ENCODE data around the gene NES. TPM values are rescaled to one million over a fixed set of nuclear protein-coding genes. Genes with fewer than 3 reads are reported as not detected.
"Not testable (repeated sequence)": the region's sequence is repeated elsewhere in the genome, so short reads cannot be mapped to it uniquely, and the experiment has no call there.

NES gene
- total RNA-seq, 4 donors from 2014 or later: 59.9 to 65.3 (median 63.9) TPM

GRCh38 chr1:156639601-156640101 lies 37.6 kb downstream of the NES start:
- DNase-seq (ENCODE audit: low spot score in 2 of 2): no peak
- Histone ChIP-seq H3K4me1 (peaks cover 0 to 14% (median 6%) of the 10 kb centered on the region in 4 donors), H3K4me3 (no peak overlapping the region), H3K9me3 (no peaks in the 10 kb centered on the region), H3K36me3 (no peaks in the 10 kb centered on the region), H3K27ac (no peak overlapping the region), H3K27me3 (peaks cover 0 to 98% of the 10 kb centered on the region in 2 donors)
- TF ChIP-seq CTCF (IDR thresholded peaks at IDR 0.05) (no peak), EP300 (IDR thresholded peaks at IDR 0.05) (no peak), POLR2A (IDR thresholded peaks at IDR 0.05) (no peak)
- WGBS, 2 donors: 60 to 63% methylated on average over 5 to 6 of the region's 6 CpGs

- Histone ChIP-seq H3K9me3 (no peaks in the 10 kb centered on the region), H3K4me3 (no peak overlapping the region), H3K4me1 (peaks cover 0 to 14% (median 6%) of the 10 kb centered on the region in 4 donors), H3K27ac (no peak overlapping the region), H3K36me3 (no peaks in the 10 kb centered on the region), H3K27me3 (peaks cover 0 to 98% of the 10 kb centered on the region in 2 donors)
- 40 to 44% methylated on average over 8 of the region's 8 CpGs for WGBS, 2 donors
- TF ChIP-seq POLR2A (IDR thresholded peaks at IDR 0.05) (no peak), CTCF (IDR thresholded peaks at IDR 0.05) (no peak), EP300 (IDR thresholded peaks at IDR 0.05) (no peak)
- no peak for DNase-seq (ENCODE audit: low spot score in 2 of 2)
Observed at GRCh38 chr1:156638189-156638985, 38.8 kb downstream of the NES start.

- Histone ChIP-seq H3K36me3 (no peaks in the 10 kb centered on the region), H3K4me3 (no peak overlapping the region), H3K27ac (no peak overlapping the region), H3K4me1 (no peaks in the 10 kb centered on the region), H3K27me3 (peaks cover 0 to 94% of the 10 kb centered on the region in 2 donors), H3K9me3 (no peaks in the 10 kb centered on the region)
- DNase-seq (ENCODE audit: low spot score in 2 of 2): no peak
- no peak for TF ChIP-seq EP300 (IDR thresholded peaks at IDR 0.05)
- no peak for TF ChIP-seq POLR2A (IDR thresholded peaks at IDR 0.05)
- TF ChIP-seq CTCF (IDR thresholded peaks at IDR 0.05): no peak
- whole genome bisulfite sequencing, 2 donors: 51 to 61% methylated on average over 3 of the region's 3 CpGs
Observed at GRCh38 chr1:156632355-156632754, 44.9 kb downstream of the NES start.

GRCh38 chr1:156631152-156631551 lies 46.1 kb downstream of the NES start:
- H3K9me3 ChIP-seq; H3K4me1 ChIP-seq; DNase-seq (ENCODE audit: low spot score in 2 of 2); H3K27ac ChIP-seq; H3K36me3 ChIP-seq; H3K4me3 ChIP-seq: not testable (repeated sequence)
- 51 to 59% methylated on average over 9 of the region's 9 CpGs for WGBS, 2 donors
- H3K27me3 ChIP-seq: peaks cover 4 to 94% of the 10 kb centered on the region in 2 donors

GRCh38 chr1:156629823-156630449 lies 47.3 kb downstream of the NES start:
- Histone ChIP-seq H3K27me3 (peaks cover 9 to 94% of the 10 kb centered on the region in 2 donors), H3K4me3 (no peak overlapping the region), H3K9me3 (no peaks in the 10 kb centered on the region), H3K27ac (no peak overlapping the region), H3K4me1 (peaks cover 0 to 12% (median 10%) of the 10 kb centered on the region in 4 donors), H3K36me3 (no peaks in the 10 kb centered on the region)
- no peak for DNase-seq (ENCODE audit: low spot score in 2 of 2)
- TF ChIP-seq POLR2A (IDR thresholded peaks at IDR 0.05): no peak
- no peak for TF ChIP-seq EP300 (IDR thresholded peaks at IDR 0.05)
- TF ChIP-seq CTCF (IDR thresholded peaks at IDR 0.05): no peak
- WGBS, 2 donors: 84 to 88% methylated on average over 8 of the region's 8 CpGs

Measured in tibial nerve (tissue), 4 donors.